Esophagus muscularis mucosa (tissue), 3 donors: ENCODE data around the gene DAPP1.

Experiments used
- EP300 ChIP-seq: sonication (generic); formaldehyde crosslinking; IDR thresholded peaks from one replicate; pipeline ENCODE4 v1.6.1; 2017; ENCODE audit warnings: antibody characterized with exemption
- TF ChIP-seq, protein P1 (sequence below), 3 experiments: fragments of 200-600 bp in 2 of 3; fragments of 450-650 bp in 1 of 3; sonication (generic) in 2 of 3; IDR thresholded peaks; one replicate each; pipeline ENCODE4 v1.5.1; 2017 to 2019; ENCODE audit warnings: antibody characterized with exemption in 3 of 3, mild to moderate bottlenecking in 2 of 3, moderate library complexity in 1 of 3

DNA sequence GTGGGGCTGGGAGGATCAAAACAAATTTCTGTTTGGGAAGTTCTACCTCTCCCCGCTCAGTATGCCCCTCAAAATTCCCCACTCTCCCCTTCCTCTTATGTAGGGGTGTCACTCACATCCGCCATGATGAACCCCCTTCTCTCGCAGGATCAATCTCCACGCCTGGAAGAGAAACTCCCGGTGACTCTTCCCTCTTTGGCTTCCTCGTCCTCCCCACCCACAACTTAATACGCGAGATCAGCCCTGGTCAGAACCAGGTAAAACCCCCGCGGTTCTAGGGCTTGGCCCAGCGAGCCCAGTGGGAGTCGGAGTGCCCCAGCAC lies 77.2 kb downstream of the DAPP1 start:
- TF ChIP-seq, protein P1, sequence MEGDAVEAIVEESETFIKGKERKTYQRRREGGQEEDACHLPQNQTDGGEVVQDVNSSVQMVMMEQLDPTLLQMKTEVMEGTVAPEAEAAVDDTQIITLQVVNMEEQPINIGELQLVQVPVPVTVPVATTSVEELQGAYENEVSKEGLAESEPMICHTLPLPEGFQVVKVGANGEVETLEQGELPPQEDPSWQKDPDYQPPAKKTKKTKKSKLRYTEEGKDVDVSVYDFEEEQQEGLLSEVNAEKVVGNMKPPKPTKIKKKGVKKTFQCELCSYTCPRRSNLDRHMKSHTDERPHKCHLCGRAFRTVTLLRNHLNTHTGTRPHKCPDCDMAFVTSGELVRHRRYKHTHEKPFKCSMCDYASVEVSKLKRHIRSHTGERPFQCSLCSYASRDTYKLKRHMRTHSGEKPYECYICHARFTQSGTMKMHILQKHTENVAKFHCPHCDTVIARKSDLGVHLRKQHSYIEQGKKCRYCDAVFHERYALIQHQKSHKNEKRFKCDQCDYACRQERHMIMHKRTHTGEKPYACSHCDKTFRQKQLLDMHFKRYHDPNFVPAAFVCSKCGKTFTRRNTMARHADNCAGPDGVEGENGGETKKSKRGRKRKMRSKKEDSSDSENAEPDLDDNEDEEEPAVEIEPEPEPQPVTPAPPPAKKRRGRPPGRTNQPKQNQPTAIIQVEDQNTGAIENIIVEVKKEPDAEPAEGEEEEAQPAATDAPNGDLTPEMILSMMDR (IDR thresholded peaks at IDR 0.05), result no peak
- TF ChIP-seq EP300, result no peak
